Head of caudate nucleus (tissue), 42 donors: ENCODE data around the gene HLA-A.
"Not testable (repeated sequence)": the region's sequence is repeated elsewhere in the genome, so short reads cannot be mapped to it uniquely, and the experiment has no call there.

Experiments used
- DNase-seq, 42 donors: peaks; one replicate each; pipeline versions ENCODE4 v3.0.0 to v3.0.0-alpha.2; 2020 to 2021; ENCODE audit warnings: mixed read lengths in 7 of 42
- intact Hi-C: fragments of 100-400 bp; cut with DNase I; formaldehyde crosslinking; loops from one replicate; pipeline ENCODE4 v1.15.0; 2022

HLA-A gene

GRCh38 chr6:29927841-29928388, 14.4 kb upstream of the HLA-A start:
- intact Hi-C loops, result no loop called here
- DNase-seq, result no peak

DNA sequence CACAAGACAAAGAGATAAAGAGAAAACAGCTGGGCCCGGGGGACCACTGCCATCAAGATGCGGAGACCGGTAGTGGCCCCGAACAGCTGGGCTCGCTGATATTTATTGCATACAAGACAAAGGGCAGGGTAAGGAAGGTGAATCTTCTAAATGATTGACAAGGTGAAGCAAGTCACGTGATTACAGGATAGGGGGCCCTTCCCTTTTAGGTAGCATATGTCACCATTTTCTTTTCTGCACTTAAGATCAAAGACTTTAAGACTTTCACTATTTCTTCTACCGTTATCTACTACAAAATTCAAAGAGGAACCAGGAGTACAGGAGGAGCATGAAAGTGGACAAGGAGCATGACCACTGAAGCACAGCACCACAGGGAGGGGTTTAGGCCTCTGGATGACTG, 12.3 kb upstream of the HLA-A start:
- DNase-seq, intact Hi-C loops: not testable (repeated sequence)

DNA sequence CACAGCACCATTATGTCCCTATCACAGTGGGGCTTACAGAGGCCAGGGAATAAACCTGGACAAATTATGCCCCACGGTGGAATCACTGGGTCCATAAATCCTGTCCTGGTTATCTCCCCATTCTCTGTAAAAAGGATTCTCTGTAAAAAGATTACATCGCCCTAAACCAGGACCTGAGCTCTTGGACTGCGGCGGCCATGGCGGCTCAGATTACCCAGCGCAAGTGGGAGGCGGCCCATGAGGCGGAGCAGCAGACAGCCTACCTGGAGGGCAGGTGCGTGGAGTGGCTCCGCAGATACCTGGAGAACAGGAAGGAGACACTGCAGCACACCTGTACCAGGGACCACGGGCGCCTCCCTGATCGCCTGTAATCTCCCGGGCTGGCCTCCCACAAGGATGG, 8.4 kb upstream of the HLA-A start:
- intact Hi-C loops, result no loop called here
- DNase-seq, result no peak

- DNase-seq, result no peak
- intact Hi-C loops, result no loop called here
These were observed 6.9 kb upstream of the HLA-A start for GRCh38 chr6:29935273-29935955.

- intact Hi-C loops, result no loop called here
- no peak for DNase-seq
These were observed 3.4 kb upstream of the HLA-A start for GRCh38 chr6:29938746-29939508.

GRCh38 chr6:29941016-29941415, 1.3 kb upstream of the HLA-A start:
- peak in 3 of 42 donors; percentile 7 to 22 (median 8) for DNase-seq
- intact Hi-C loops, result no loop called here

- intact Hi-C loops, result no loop called here
- DNase-seq, result no peak
These were observed 861 bp upstream of the HLA-A start for GRCh38 chr6:29941471-29941870.

DNA sequence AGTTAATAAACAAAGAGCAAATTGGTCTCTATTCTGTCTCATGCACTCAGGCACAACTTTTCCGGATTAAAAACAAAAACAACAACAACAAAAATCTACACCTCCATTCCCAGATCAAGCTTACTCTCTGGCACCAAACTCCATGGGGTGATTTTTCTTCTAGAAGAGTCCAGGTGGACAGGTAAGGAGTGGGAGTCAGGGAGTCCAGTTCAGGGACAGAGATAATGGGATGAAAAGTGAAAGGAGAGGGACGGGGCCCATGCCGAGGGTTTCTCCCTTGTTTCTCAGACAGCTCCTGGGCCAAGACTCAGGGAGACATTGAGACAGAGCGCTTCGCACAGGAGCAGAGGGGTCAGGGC, 437 bp upstream of the HLA-A start:
- peak in 2 of 42 donors; percentile 5 to 22 for DNase-seq
- intact Hi-C loops, result no loop called here

- intact Hi-C loops, result no loop called here
- peak in 2 of 42 donors; percentile 3 to 15 for DNase-seq
These were observed 978 bp downstream of the HLA-A start for GRCh38 chr6:29943053-29943966.

DNA sequence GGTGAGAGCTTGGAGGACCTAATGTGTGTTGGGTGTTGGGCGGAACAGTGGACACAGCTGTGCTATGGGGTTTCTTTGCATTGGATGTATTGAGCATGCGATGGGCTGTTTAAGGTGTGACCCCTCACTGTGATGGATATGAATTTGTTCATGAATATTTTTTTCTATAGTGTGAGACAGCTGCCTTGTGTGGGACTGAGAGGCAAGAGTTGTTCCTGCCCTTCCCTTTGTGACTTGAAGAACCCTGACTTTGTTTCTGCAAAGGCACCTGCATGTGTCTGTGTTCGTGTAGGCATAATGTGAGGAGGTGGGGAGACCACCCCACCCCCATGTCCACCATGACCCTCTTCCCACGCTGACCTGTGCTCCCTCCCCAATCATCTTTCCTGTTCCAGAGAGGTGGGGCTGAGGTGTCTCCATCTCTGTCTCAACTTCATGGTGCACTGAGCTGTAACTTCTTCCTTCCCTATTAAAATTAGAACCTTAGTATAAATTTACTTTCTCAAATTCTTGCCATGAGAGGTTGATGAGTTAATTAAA, 3.0 kb downstream of the HLA-A start:
- peak in 1 of 42 donors; percentile 39 for DNase-seq
- intact Hi-C loops, result no loop called here

GRCh38 chr6:29946223-29947076, 4.1 kb downstream of the HLA-A start:
- no peak for DNase-seq
- intact Hi-C loops, result no loop called here

- DNase-seq, result no peak
- intact Hi-C loops, result no loop called here
These were observed 5.0 kb downstream of the HLA-A start for GRCh38 chr6:29947077-29947980.

GRCh38 chr6:29948277-29948676, 5.9 kb downstream of the HLA-A start:
- intact Hi-C loops, result no loop called here
- no peak for DNase-seq

- intact Hi-C loops, result no loop called here
- DNase-seq, result no peak
These were observed 7.6 kb downstream of the HLA-A start for GRCh38 chr6:29949934-29950333.

DNA sequence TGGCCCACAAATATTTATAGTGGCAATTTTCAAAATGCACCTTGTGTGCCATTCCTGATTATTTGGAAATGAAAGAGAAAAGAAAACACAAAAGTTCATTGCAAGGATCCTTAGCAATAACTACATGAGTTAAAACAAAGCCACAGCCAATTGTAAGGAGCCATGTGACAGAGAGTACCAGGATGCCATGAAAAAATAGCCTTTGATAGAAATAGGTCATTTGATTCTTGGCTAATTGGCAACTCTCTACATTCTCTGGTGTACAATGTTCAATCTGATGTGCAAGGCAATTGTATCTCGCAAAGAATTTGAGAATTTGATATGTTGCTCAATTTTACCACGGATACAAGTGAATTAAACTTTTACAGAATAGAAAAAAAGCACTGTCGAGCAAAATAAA, 9.6 kb downstream of the HLA-A start:
- DNase-seq, result no peak
- intact Hi-C loops, result no loop called here

DNA sequence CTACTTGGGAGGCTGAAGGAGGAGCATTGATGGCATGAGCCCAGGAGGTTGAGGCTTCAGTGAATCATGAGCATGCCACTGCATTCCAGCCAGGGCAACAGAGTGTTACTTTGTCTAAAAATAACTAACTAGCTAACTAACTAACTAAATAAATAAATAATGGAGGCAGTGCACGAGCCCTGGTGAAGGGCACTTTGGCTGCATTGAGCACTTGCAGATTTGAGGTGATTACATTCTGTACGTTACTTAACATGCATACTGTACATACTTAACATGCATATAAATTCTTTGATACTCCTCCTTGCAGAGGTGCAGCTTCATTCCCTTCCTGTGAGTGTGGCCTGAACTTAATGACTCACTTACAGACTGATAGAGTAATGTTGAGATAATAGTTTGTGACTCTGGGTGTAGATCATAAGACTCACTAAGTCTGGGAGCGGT, 10.7 kb downstream of the HLA-A start:
- intact Hi-C loops, result no loop called here

DNA sequence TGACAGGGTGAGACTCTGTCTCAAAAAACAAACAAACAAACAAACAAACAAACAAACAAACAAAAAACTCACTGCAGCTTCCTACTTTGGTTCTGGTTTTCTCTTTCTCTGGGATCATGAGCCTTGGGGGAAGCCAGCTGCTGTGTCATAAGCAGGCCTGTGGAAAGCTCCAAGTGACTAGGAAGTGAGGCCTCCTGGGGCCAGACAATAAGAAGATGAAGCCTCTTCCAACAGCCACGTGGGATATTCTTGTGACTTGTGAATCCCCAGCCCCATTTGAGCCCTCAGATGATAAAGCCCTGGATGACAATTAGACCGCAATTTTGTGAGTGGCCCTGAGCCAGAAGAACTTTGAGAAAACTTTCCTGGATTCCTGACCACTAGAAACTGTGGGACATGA, 11.4 kb downstream of the HLA-A start:
- intact Hi-C loops, result no loop called here
- DNase-seq, result no peak

More for the DNA sequence above, 10.7 kb downstream of the HLA-A start:
- no peak for DNase-seq
